Liver (tissue), 3 donors: ENCODE results near the gene GP1BB.

ENCODE experiments used
- CTCF ChIP-seq: fragments of 150-350 bp; IDR thresholded peaks from 2 replicates; pipeline ENCODE4 v1.5.1; 2017; ENCODE audit warnings: improper control_type of control experiment, low read depth, low read length; ENCODE audit not compliant: missing input control
- MAX ChIP-seq: IDR thresholded peaks from 2 replicates; pipeline ENCODE4 v1.6.1; 2016; ENCODE audit warnings: antibody characterized with exemption
- NR2F2 ChIP-seq: IDR thresholded peaks from 2 replicates; pipeline ENCODE4 v1.6.1; 2016; ENCODE audit warnings: antibody characterized with exemption
- RAD21 ChIP-seq, 2 donors: IDR thresholded peaks; 2 replicates each; pipeline ENCODE4 v1.6.1; 2016; ENCODE audit warnings: antibody characterized with exemption in 2 of 2, mild to moderate bottlenecking in 2 of 2
- donor health status: healthy.
- donor health status: healthy.

GRCh38 chr22:19730198-19730597 lies 6.9 kb downstream of the GP1BB start:
- no peak for TF ChIP-seq CTCF
- TF ChIP-seq RAD21 (IDR thresholded peaks at IDR 0.05) = no peak
- TF ChIP-seq MAX = no peak
- TF ChIP-seq NR2F2 = no peak
